ENCODE results near the gene NRSN2.
"Not testable (repeated sequence)": the region's sequence is repeated elsewhere in the genome, so short reads cannot be mapped to it uniquely, and the experiment has no call there.

The NRSN2 gene

DNA sequence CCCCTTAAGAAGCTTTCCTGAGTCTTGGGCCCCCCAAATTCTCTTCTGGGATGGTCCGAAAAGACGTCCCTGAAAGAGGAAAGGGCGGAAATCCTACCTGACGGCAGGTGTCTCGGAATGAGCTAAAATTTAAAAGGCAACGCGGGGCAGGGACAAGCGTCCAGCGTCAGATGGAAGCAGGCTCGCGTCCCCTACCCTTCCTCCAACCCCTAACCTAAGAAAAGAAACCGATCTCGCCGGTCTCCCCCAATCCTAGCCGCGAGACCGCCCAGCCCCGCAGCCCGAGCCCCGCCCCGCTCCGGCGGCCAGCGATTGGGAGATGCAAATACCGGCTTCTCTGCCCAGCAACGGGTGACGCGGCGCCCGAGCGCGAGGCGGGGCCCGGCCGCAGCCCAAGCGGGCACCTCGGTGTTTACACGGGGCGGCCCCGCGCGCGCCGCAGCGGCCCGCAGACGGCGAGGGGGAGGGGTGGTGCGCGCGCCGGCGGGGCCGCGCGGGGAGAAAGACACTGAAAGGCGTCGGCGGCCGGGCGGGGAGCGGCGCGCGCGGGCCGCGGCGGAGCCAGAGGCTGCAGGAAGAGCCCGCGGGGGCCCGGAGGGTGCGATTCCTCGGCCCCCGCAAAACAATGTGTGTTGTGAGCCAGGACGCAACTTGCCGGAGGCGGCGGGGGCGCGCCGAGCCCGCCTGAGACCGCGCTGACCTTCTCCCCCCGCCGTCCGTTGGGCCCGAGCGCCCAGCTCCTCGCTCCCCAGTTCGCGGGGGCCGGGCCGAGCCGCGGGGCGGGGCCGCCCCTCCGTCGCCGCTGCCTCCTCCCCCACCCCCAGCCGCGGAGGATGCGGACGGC is 21.6 kb upstream of the NRSN2 start, which contains the start of gene SOX12:
TSS of gene SOX12 (plus strand) at position 508 of the 844 bp plus-strand sequence. CDS start 373 bp downstream, outside the sequence.
- no peak for FAIRE-seq

DNA sequence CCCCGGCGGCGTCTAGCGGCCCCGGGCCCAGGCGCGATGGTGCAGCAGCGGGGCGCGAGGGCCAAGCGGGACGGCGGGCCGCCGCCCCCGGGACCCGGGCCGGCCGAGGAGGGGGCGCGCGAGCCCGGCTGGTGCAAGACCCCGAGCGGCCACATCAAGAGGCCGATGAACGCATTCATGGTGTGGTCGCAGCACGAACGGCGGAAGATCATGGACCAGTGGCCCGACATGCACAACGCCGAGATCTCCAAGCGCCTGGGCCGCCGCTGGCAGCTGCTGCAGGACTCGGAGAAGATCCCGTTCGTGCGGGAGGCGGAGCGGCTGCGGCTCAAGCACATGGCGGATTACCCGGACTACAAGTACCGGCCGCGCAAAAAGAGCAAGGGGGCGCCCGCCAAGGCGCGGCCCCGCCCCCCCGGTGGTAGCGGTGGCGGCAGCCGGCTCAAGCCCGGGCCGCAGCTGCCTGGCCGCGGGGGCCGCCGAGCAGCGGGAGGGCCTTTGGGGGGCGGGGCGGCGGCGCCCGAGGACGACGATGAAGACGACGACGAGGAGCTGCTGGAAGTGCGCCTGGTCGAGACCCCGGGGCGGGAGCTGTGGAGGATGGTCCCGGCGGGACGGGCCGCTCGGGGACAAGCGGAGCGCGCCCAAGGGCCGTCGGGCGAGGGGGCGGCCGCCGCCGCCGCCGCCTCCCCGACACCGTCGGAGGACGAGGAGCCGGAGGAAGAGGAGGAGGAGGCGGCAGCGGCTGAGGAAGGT is 20.8 kb upstream of the NRSN2 start:
- FAIRE-seq = no peak

DNA sequence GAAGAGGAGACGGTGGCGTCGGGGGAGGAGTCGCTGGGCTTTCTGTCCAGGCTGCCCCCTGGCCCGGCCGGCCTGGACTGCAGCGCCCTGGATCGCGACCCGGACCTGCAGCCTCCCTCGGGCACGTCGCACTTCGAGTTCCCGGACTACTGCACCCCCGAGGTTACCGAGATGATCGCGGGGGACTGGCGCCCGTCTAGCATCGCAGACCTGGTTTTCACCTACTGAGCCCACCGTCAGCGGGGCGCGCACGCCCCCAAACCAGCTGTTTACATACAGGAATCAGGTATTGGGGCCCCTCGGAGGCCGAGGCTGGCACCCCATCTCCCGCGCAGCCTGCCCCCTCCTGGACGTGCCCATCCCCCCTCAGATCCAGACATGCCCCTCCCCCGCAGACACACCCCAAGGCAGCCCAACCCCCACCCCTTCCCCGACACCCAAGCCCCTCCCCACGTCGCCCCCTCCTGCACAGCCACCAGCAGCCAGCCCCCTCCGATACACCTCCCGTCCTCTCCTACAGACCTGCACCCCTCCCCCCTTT is 20.2 kb upstream of the NRSN2 start:
- no peak for FAIRE-seq

DNA sequence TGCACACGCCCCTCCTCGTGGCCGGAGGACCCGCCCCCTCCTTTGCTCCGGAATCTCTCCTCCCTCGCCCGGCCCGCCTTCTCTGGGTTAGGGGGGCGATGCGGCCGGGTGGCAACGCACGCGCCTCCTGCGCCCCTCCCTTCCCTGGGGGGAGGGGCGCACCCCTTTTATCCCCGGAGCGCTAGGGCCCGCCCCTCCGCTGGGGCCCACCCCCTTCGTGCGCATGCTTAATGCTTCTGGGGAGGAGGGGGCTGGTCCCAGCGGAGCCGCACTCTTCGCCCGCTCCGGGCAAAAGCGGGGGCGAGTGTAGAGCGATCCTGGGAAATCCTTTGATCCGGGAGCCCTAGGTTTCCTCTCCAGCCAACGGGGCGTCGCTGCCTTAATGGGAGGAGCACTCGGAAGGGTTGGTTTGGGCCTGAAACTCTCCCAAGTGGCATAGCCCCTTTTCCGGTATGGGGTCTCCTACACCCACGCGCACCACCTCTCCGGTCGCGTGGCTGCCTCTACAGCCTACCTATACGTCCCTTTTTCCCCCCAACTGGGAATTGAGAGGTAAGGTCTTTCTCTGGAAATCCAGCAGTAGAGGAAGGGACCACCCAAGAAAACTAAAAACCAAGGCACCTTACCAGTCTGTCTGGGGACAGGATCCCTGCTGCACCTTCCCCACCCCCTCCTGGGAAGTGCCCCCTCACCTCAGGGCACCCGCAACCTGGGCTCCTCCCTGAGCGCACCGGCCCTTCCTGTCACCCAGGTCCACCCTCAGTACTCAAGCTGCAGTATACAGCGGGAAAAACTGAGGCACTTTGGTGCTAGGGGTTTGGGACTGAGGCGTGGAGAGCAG is 19.5 kb upstream of the NRSN2 start:
- peak; percentile 19 for FAIRE-seq

DNA sequence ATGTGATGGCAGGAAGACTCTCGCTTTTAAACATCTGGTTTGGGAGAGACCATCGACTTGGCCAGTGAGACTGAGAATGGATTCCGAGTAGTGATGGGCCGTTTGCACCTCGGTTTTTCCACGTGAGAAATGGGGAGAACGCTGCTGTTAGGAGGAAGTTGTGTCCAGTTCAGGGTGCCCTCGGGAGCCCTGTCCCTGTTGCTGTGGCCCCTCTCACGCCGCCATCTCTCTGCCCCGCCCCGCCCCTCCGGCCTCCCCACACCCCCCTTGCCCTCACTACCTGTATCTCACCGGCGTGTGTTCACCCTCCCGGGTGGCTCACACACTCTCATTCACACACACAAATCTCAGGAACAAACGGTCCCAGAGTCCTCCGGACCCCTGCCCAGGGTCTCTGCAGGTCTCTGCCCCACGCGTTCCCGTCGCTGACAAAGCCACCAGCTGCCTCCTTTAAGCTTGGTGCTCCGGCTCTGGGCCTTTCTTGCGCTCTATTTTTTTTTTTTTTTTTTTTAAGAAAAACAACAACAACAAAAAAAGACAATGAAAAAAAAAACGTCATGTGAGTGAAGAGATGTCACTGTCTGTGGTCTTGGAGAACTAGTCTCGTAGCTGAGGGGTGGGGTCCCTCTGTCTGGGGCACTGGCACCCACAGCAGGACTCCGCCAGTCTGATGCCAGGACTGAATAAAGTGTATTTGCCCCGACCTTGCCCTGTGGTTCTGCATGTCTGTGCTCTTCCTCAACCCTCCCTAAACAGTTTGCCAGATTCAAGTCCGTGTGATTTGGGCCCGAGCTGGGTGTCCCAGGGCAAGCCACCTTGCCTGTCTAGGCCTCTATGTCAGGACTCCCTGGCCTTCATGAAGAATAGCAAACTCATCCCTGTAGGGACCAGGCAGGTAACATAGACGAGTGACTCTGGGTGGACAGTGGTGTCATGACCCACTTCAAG is 18.6 kb upstream of the NRSN2 start:
- no peak for FAIRE-seq

DNA sequence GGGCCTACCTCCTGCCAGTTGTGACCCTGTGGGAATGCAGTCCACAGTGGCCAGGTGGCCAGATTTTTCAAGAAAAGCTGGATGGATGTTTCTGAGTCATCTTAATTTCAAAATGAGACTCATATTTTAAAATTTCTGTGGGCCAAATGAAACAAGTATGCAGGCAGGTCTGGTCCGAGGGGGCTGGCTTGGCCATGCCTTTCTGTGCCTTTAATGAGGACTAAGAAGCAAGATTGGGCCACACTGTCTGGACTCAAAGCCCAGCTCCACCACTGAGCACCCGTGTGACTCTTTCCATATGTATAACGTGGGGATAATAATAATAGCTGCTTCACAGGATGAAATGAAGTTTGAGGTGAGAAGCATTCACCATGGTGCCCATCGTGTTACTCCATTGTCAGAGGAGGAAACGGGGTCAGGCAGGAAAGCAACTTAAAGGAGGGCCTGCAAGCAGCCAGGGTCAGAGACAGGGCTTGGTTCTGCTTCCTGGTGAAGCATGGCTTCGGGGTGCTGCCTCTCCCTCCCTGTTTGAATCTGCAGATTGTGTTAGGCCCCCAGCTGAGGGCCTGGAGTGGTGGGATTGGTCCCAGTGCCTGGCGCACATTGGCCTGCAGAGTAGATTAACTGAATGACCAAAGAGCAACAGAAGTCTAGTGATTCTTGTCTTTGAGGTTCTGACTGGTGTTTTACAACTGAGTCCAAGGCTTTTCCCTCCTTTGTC is 17.8 kb upstream of the NRSN2 start:
- no peak for FAIRE-seq

DNA sequence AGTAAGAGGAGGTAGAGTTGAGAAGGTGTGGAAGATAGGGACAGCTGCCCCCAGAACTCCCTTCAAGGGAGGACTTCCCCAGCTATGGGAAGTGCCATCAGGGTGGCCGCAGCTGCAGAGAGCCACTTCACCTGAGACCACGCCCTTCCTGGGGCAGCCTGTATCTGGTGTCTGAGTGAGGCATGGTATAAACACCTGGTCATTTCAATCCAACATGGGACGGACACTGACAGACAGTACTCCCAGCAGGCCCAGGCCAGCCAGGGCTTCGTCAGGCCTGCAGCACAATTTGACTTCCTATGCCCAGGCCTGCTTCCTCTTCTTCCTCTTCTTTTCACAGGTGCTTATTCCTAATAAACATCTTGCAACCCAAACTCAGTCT is 17.1 kb upstream of the NRSN2 start:
- no peak for FAIRE-seq

DNA sequence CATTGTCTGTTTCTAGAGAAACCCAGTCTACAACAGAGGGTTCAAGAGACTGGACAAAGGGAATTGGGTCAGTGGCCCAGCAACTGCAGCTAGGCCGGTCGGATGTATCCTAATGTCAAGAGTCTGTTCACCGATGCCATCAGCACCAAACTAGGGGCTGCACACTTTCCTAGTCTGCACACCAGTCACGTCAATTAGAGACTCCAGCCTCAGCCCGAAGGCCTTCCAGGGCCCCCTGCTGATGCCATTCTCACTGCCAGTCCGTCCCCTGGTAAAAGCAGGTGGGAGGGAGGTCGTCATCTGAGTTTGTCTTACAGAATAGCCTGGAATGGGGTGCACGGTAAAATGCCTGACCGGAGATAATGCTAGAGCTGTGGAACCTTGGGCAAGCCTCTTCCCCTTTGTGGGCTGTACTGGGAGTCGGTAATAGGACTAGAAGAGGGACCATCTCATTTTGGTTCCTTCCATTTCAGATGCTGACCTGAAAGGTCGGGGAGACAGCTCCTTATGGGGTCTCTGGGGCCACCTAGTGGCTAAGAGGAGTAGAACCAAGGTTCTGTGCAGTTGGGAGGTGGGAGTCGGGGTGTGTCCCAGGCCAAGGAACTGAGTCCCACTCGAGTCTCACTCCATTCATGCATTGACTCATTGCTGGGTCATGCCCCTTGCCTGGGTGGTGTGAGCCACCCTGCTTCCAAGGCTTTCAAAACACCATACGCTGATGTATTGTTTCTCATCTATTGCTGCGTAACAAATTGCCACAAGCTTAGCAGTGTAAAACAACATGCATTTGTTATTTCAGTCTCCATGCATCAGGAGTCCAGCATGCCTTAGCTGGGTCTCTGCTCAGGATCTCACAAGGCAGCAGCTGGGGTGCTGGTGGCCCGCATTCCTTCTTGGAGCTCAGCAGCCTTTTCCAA is 16.4 kb upstream of the NRSN2 start:
- no peak for FAIRE-seq

DNA sequence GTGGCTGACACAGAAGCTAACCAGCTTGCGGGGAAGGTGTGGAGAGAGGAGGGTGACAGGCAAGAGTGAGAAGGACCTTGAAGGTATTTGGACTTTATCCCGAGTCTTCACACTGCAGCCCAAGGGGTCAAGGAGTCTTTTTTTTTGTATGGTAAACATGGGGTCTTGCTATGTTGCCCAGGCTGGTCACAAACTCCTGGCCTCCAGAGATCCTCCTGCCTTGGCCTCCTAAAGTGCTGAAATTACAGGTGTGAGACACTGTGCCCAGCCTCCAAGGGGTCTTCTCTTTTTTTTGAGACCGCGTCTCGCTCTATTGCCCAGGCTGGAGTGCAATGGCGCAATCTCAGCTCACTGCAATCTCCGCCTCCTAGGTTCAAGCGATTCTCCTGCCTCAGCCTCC is 12.3 kb upstream of the NRSN2 start:
- FAIRE-seq = no peak

DNA sequence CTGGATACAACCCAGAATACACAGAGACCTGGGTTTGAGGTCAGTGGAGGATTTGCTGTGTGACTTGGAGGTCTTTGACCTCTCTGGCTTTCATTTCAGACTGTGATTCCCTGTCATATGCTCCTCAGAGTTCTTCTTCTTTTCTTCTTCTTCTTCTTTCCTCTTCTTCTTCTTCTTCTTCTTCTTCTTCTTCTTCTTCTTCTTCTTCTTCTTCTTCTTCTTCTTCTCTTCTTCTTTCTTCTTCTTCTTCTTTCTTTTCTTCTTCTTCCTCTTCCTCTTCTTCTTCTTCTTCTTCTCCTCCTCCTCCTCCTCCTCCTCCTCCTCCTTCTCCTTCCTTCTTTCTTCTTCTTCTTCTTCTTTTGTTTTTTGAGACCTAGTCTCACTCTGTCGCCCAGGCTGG is 10.9 kb upstream of the NRSN2 start:
- FAIRE-seq = not testable (repeated sequence)

DNA sequence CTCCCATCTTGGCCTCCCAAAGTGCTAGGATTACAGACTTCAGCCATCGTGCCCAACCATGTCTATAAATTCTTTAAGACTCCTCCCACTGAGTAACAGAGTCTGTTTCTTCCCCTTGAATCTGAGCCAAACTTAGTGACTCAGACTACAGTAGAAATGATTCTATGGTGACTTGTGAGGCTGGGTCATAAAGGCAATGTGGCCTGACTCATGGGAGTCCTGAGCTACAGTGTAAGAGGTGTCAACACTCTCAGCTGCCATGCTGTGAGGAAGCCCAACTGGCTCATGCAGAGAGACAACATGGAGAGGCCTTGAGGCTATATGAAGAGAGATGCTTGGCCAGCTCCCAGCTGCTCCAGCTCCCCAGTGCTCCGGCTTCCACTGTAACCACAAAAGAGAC is 5.2 kb upstream of the NRSN2 start:
- no peak for FAIRE-seq

DNA sequence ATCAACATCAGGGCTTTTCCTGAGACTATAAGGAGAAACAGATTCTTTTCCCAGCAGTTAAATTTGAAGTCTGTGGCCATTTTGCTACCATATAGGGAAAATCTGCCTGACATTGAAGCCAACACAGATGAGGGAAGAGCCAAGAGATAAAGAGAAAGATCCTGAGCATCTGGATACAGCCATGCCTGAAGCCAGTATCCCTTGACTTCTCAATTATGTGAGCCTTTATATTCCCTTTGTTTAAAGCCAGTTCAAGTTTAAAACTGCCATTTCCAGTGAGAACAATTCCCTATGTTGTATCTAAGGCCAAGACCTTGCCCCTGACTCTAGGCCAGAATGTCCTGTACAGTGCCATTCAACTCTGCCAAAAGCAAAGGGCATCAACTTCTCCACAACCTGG is 3.8 kb upstream of the NRSN2 start:
- FAIRE-seq = no peak

DNA sequence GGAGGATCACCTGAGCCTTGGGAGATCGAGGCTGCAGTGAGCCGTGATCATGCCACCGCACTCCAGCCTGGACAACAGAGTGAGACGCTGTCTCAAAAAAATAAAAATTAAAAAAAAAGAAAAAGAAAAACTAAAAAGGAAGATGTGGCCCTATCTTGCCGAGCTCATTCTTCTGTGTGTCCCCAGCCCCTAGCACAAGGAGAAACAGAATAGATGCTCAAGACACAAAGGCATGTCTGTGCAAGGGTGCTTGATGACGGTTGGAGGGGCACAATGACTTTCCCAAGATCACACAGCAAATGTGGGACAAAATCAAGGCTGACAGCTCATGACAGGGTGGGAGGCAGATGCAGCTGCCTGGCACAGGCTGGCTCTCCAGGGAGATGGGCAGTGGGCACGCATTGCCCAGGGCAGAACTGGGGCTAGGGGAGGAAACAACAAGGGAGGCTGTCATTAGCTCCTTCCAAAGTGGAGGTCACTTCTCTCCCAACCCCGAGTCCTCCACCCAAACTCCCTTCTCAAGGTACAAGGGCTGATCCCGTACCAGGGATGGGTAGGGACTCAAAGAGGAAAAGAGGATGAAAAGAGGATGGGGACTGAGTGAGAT is 775 bp upstream of the NRSN2 start:
- no peak for FAIRE-seq

DNA sequence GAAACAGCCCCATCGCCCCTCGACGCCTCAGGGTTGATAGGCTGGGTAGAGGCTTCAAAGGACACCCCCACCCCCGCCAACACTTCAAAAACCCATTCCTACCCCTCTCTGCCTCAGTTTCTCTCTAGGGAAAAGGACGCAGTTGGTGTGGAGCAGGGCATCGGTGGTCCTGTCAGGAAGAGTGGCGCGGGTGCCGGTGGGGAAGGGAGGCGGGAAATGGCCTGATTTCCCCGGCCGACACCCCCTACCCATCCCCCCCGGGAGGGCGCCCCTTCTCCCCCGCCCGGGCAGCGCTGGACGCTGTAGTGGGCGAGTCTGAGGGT is 367 bp downstream of the NRSN2 start:
- FAIRE-seq = no peak

DNA sequence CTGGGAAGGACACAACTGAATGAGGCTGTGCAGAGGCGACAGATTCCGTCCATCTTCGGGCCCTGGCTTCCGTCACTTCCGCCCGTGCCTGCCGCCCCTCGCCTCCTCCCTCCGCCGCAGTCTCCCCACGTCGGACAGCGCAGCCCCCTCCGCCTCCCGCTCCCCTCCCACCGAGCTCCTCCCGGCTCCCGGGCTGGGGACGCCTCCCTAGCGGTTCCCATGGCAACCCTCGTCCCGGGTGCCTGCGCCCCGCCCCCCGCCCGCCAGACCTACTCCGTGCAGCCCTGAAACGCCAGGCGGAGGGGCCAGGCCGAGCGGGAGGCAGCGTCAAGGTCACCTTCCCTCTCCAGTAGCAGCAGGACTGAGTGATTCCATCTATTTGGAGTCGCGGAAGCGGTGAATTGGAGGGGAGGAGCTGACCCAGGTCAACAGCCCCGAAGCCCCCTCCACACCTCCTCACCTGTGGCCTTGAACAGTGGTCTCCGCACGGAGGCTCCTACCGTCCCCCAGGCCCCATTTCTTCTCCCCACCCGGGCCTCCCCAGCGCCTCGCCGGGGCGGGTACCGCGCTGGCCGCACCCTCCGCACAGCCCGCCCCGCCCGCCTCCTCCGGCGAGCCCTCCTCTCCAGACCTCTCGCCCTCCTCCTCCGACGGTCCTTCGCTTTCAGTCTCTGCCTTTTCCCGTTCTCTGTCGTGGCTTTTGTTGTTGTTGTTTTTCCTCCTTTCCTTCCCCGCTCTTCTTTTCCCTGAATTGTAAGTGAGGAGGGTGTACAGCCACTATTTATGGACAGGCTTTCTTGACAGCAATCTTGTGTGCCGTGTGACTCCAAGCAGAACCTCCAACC is 951 bp downstream of the NRSN2 start:
- FAIRE-seq = peak; percentile 89

DNA sequence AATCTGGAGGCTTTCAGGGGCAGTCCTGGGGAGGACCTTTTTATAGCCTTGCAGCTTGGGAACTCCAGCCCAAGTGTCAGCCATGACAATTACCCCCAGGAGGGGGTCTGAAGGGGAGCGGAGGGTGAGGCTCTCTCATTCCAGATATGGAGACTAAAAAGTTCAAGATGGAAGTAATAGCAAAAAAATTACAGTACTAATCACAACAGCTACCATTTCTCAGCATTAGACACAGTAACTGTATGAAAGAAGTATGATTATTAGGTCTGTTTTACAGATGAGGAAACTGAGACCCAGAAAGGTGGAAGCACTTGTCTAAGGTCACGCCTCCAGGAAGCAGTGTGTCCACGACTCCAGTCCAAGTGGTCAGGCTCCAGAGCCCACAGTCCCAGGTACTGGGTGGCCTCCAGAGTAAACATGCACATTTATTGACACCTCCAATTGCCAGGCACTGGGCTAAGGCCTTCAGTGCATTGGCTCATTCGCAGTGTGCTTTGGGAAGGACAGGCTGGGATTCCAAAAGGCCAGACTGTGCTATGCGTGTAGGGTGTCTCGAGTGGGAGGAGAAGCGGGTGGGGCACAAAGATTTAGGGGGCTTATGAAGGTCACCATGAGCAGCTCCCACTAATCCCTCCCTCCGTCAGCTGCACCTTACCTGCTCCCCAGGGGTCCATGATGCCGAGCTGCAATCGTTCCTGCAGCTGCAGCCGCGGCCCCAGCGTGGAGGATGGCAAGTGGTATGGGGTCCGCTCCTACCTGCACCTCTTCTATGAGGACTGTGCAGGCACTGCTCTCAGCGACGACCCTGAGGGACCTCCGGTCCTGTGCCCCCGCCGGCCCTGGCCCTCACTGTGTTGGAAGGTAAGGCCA is 2.3 kb downstream of the NRSN2 start:
- no peak for FAIRE-seq

DNA sequence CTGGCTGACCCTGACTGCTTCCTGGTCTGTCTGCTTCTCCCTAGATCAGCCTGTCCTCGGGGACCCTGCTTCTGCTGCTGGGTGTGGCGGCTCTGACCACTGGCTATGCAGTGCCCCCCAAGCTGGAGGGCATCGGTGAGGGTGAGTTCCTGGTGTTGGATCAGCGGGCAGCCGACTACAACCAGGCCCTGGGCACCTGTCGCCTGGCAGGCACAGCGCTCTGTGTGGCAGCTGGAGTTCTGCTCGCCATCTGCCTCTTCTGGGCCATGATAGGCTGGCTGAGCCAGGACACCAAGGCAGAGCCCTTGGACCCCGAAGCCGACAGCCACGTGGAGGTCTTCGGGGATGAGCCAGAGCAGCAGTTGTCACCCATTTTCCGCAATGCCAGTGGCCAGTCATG is 6.3 kb downstream of the NRSN2 start:
- FAIRE-seq = no peak
